ENCODE measurements around the gene TMEM168.

Gene TMEM168

DNA sequence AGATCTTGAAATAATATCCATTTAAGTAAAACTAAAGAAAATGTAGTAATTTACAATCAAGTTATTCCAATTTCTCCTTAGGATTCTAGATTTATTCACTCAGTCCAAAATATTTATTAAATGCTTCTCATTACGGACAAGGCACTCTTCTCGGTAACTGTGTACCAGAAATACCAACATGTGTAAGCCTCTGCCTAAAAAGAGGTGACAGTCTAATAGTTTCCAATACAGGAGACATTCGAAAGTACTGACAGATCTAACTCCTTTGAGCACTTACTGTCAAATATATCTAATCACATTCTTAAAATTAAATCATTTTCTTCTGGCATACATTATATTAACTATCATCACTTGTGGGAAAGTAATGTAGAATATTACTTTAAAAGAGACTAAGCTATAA, 26.9 kb downstream of the TMEM168 start:
- Histone ChIP-seq H4K20me1 (ENCODE audit: insufficient read depth, low read length) (no peaks in the 10 kb centered on the region), H3K4me2 (ENCODE audit: insufficient read depth, low read length) (no peak overlapping the region), H3K79me2 (ENCODE audit: insufficient read depth, low read length) (no peaks in the 10 kb centered on the region), H2AFZ (ENCODE audit: low read depth, low read length) (no peak overlapping the region), H3K27ac (ENCODE audit: low read length) (no peak overlapping the region), H3K4me1 (ENCODE audit: insufficient read depth, low read length) (no peaks in the 10 kb centered on the region), H3K9me3 (ENCODE audit: insufficient read depth, low read length, severe bottlenecking) (no peaks in the 10 kb centered on the region), H3K4me3 (ENCODE audit: low read depth in 1 of 2, low read length in 2 of 2) (no peak overlapping the region), H3K9ac (ENCODE audit: low read depth, low read length) (no peak overlapping the region), H3K36me3 (ENCODE audit: insufficient read depth, low read length) (no peaks in the 10 kb centered on the region), H3K27me3 (ENCODE audit: insufficient read depth, low read length, poor library complexity) (no peaks in the 10 kb centered on the region)
- DNase-seq (no peak), ATAC-seq (ENCODE audit: insufficient read depth, low read depth) (no peak)
- TF ChIP-seq, protein P1, sequence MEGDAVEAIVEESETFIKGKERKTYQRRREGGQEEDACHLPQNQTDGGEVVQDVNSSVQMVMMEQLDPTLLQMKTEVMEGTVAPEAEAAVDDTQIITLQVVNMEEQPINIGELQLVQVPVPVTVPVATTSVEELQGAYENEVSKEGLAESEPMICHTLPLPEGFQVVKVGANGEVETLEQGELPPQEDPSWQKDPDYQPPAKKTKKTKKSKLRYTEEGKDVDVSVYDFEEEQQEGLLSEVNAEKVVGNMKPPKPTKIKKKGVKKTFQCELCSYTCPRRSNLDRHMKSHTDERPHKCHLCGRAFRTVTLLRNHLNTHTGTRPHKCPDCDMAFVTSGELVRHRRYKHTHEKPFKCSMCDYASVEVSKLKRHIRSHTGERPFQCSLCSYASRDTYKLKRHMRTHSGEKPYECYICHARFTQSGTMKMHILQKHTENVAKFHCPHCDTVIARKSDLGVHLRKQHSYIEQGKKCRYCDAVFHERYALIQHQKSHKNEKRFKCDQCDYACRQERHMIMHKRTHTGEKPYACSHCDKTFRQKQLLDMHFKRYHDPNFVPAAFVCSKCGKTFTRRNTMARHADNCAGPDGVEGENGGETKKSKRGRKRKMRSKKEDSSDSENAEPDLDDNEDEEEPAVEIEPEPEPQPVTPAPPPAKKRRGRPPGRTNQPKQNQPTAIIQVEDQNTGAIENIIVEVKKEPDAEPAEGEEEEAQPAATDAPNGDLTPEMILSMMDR (IDR thresholded peaks at IDR 0.05; ENCODE audit: borderline replicate concordance, extremely low read depth, low read length, poor library complexity, severe bottlenecking) = no peak
- no peak for TF ChIP-seq EZH2 (IDR thresholded peaks at IDR 0.05; ENCODE audit: borderline replicate concordance, low read depth, low read length, severe bottlenecking)

DNA sequence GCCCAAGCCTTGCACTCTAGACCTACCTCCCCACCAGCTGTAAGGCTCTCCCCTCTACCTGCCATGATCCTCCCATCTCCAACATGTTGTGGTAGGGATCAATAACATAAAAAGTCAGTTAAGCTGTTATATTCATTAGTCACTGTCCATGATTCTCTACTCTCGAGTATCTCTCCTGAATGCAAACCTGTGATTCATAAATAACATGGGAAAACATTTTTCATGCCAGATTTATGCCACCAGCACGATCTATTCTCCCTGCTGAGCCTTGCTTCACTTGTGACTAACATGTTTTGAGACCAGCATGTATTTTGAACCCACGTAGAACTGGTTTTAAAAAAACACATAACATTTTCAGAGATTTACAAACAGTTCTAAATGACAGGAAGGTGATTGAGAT, 30.3 kb downstream of the TMEM168 start:
- TF ChIP-seq EZH2 (IDR thresholded peaks at IDR 0.05; ENCODE audit: borderline replicate concordance, low read depth, low read length, severe bottlenecking) = no peak
- TF ChIP-seq, protein P1 (IDR thresholded peaks at IDR 0.05; ENCODE audit: borderline replicate concordance, extremely low read depth, low read length, poor library complexity, severe bottlenecking) = no peak
- H2AFZ ChIP-seq (ENCODE audit: low read depth, low read length) = no peak overlapping the region
- H3K27ac ChIP-seq (ENCODE audit: low read length) = no peak overlapping the region
- ATAC-seq (ENCODE audit: insufficient read depth, low read depth) = no peak
- no peak overlapping the region for H3K4me3 ChIP-seq (ENCODE audit: low read depth in 1 of 2, low read length in 2 of 2)
- no peaks in the 10 kb centered on the region for H3K9me3 ChIP-seq (ENCODE audit: insufficient read depth, low read length, severe bottlenecking)
- DNase-seq = no peak
- no peaks in the 10 kb centered on the region for H3K27me3 ChIP-seq (ENCODE audit: insufficient read depth, low read length, poor library complexity)
- no peak overlapping the region for H3K4me2 ChIP-seq (ENCODE audit: insufficient read depth, low read length)
- H4K20me1 ChIP-seq (ENCODE audit: insufficient read depth, low read length) = no peaks in the 10 kb centered on the region
- H3K79me2 ChIP-seq (ENCODE audit: insufficient read depth, low read length) = no peaks in the 10 kb centered on the region
- no peaks in the 10 kb centered on the region for H3K4me1 ChIP-seq (ENCODE audit: insufficient read depth, low read length)
- H3K36me3 ChIP-seq (ENCODE audit: insufficient read depth, low read length) = no peaks in the 10 kb centered on the region
- no peak overlapping the region for H3K9ac ChIP-seq (ENCODE audit: low read depth, low read length)

DNA sequence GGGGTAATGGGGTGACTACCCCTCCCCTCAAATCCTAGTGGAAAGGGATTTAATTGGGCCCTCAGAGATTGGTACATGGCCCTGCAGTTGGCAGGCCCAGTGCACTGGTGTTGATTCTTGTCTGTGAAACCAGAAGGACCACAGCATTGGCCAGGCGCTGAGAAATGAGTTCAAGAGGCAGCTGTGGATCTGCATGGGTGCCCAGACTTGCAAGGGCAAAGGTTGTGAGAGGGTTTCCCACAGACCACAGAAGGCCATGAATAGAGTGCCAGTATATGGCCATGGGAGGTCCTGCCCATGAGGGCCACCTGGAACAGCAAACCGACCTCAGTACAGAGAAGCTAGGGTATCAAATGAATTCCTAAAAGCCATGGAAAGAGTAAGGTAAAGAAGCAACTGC, 32.9 kb downstream of the TMEM168 start:
- Histone ChIP-seq H3K4me1 (ENCODE audit: insufficient read depth, low read length) (no peaks in the 10 kb centered on the region), H3K9me3 (ENCODE audit: insufficient read depth, low read length, severe bottlenecking) (no peaks in the 10 kb centered on the region), H2AFZ (ENCODE audit: low read depth, low read length) (no peak overlapping the region), H3K36me3 (ENCODE audit: insufficient read depth, low read length) (no peaks in the 10 kb centered on the region), H3K4me2 (ENCODE audit: insufficient read depth, low read length) (no peak overlapping the region), H3K27ac (ENCODE audit: low read length) (no peak overlapping the region), H3K79me2 (ENCODE audit: insufficient read depth, low read length) (no peaks in the 10 kb centered on the region), H3K27me3 (ENCODE audit: insufficient read depth, low read length, poor library complexity) (no peaks in the 10 kb centered on the region), H4K20me1 (ENCODE audit: insufficient read depth, low read length) (no peaks in the 10 kb centered on the region), H3K9ac (ENCODE audit: low read depth, low read length) (no peak overlapping the region), H3K4me3 (ENCODE audit: low read depth in 1 of 2, low read length in 2 of 2) (no peak overlapping the region)
- TF ChIP-seq, protein P1 (IDR thresholded peaks at IDR 0.05; ENCODE audit: borderline replicate concordance, extremely low read depth, low read length, poor library complexity, severe bottlenecking) = no peak
- TF ChIP-seq EZH2 (IDR thresholded peaks at IDR 0.05; ENCODE audit: borderline replicate concordance, low read depth, low read length, severe bottlenecking) = no peak
- no peak for DNase-seq
- peak; percentile 12; the same call in 1 of the 3 replicates for ATAC-seq (ENCODE audit: insufficient read depth, low read depth)

GRCh38 chr7:112753298-112753697, 36.9 kb downstream of the TMEM168 start:
- no peak overlapping the region for H3K27ac ChIP-seq (ENCODE audit: low read length)
- no peak for DNase-seq
- no peak for ATAC-seq (ENCODE audit: insufficient read depth, low read depth)
- no peaks in the 10 kb centered on the region for H4K20me1 ChIP-seq (ENCODE audit: insufficient read depth, low read length)
- H3K4me1 ChIP-seq (ENCODE audit: insufficient read depth, low read length) = no peaks in the 10 kb centered on the region
- no peaks in the 10 kb centered on the region for H3K79me2 ChIP-seq (ENCODE audit: insufficient read depth, low read length)
- TF ChIP-seq, protein P1 (IDR thresholded peaks at IDR 0.05; ENCODE audit: borderline replicate concordance, extremely low read depth, low read length, poor library complexity, severe bottlenecking) = no peak
- no peak for TF ChIP-seq EZH2 (IDR thresholded peaks at IDR 0.05; ENCODE audit: borderline replicate concordance, low read depth, low read length, severe bottlenecking)
- H3K9ac ChIP-seq (ENCODE audit: low read depth, low read length) = no peak overlapping the region
- no peak overlapping the region for H2AFZ ChIP-seq (ENCODE audit: low read depth, low read length)
- no peaks in the 10 kb centered on the region for H3K36me3 ChIP-seq (ENCODE audit: insufficient read depth, low read length)
- no peaks in the 10 kb centered on the region for H3K9me3 ChIP-seq (ENCODE audit: insufficient read depth, low read length, severe bottlenecking)
- H3K27me3 ChIP-seq (ENCODE audit: insufficient read depth, low read length, poor library complexity) = no peaks in the 10 kb centered on the region
- no peak overlapping the region for H3K4me3 ChIP-seq (ENCODE audit: low read depth in 1 of 2, low read length in 2 of 2)
- H3K4me2 ChIP-seq (ENCODE audit: insufficient read depth, low read length) = no peak overlapping the region

All from DND-41 (cell line).